Upper lobe of left lung (tissue), 4 donors: ENCODE data around the gene PATJ.

Source experiments
- EP300 ChIP-seq, 4 donors: sonication (generic); formaldehyde crosslinking; IDR thresholded peaks; one replicate each; pipeline ENCODE4 v1.5.1; 2017; ENCODE audit warnings: antibody characterized with exemption in 4 of 4, control low read depth in 2 of 4
- POLR2A ChIP-seq, 4 donors: fragments of 450-650 bp; IDR thresholded peaks; one replicate each; pipeline ENCODE4 v1.5.1; 2016 to 2017; ENCODE audit warnings: antibody characterized with exemption in 4 of 4, mild to moderate bottlenecking in 2 of 4
- POLR2AphosphoS5 ChIP-seq, 2 donors: sonication (generic); formaldehyde crosslinking; IDR thresholded peaks; one replicate each; pipeline ENCODE4 v1.5.1; 2017; ENCODE audit warnings: antibody characterized with exemption in 2 of 2
- TF ChIP-seq, protein P1 (sequence below), 6 experiments: fragments of 450-650 bp in 4 of 6; fragments of 200-600 bp in 2 of 6; sonication (generic) in 2 of 6; IDR thresholded peaks; one replicate each; pipeline ENCODE4 v1.5.1; 2016 to 2019; ENCODE audit warnings: antibody characterized with exemption in 6 of 6

- TF ChIP-seq, protein P1, sequence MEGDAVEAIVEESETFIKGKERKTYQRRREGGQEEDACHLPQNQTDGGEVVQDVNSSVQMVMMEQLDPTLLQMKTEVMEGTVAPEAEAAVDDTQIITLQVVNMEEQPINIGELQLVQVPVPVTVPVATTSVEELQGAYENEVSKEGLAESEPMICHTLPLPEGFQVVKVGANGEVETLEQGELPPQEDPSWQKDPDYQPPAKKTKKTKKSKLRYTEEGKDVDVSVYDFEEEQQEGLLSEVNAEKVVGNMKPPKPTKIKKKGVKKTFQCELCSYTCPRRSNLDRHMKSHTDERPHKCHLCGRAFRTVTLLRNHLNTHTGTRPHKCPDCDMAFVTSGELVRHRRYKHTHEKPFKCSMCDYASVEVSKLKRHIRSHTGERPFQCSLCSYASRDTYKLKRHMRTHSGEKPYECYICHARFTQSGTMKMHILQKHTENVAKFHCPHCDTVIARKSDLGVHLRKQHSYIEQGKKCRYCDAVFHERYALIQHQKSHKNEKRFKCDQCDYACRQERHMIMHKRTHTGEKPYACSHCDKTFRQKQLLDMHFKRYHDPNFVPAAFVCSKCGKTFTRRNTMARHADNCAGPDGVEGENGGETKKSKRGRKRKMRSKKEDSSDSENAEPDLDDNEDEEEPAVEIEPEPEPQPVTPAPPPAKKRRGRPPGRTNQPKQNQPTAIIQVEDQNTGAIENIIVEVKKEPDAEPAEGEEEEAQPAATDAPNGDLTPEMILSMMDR (IDR thresholded peaks at IDR 0.05) = no peak
- TF ChIP-seq POLR2A (IDR thresholded peaks at IDR 0.05) (no peak), EP300 (IDR thresholded peaks at IDR 0.05) (no peak), POLR2AphosphoS5 (IDR thresholded peaks at IDR 0.05) (no peak)
These were observed 480.0 kb downstream of the PATJ start for GRCh38 chr1:62222321-62222720.
